H9 (cell line): ENCODE results near the gene SLC25A19. TPM values are rescaled to one million over a fixed set of nuclear protein-coding genes. Genes with fewer than 3 reads are reported as not detected.

Experiments
- DNase-seq: peaks from one replicate; pipeline ENCODE4 v3.0.0-alpha.2; 2017
- H2AFZ ChIP-seq: one replicate; pipeline ENCODE4 v1.6.1; 2013; ENCODE audit warnings: mild to moderate bottlenecking, low read length, control low read depth, moderate library complexity
- H2AK5ac ChIP-seq: 2 replicates; pipeline ENCODE4 v1.6.1; 2013; ENCODE audit warnings: low read length, control low read depth, mixed read lengths; ENCODE audit not compliant: insufficient read length
- H2BK120ac ChIP-seq: one replicate; pipeline ENCODE4 v1.6.1; 2013; ENCODE audit warnings: low read depth, mild to moderate bottlenecking, low read length, control low read depth, inconsistent platforms; ENCODE audit not compliant: poor library complexity, severe bottlenecking
- H2BK12ac ChIP-seq: 2 replicates; pipeline ENCODE4 v1.6.1; 2013; ENCODE audit warnings: low read length, control low read depth, mixed read lengths, low read depth; ENCODE audit not compliant: insufficient read length
- H2BK15ac ChIP-seq: 2 replicates; pipeline ENCODE4 v1.6.1; 2013; ENCODE audit warnings: low read depth, low read length, control low read depth
- H2BK20ac ChIP-seq: one replicate; pipeline ENCODE4 v1.6.1; 2013; ENCODE audit warnings: low read depth, mild to moderate bottlenecking, low read length, control low read depth, inconsistent platforms; ENCODE audit not compliant: poor library complexity, severe bottlenecking
- H2BK5ac ChIP-seq: 2 replicates; pipeline ENCODE4 v1.6.1; 2013; ENCODE audit warnings: low read length, control low read depth, mixed read lengths; ENCODE audit not compliant: insufficient read length
- H3K14ac ChIP-seq: 2 replicates; pipeline ENCODE4 v1.6.1; 2013; ENCODE audit warnings: low read length, control low read depth; ENCODE audit not compliant: insufficient read depth
- H3K18ac ChIP-seq: 2 replicates; pipeline ENCODE4 v1.6.1; 2013; ENCODE audit warnings: low read depth, mild to moderate bottlenecking, mixed read lengths, low read length, control low read depth; ENCODE audit not compliant: insufficient read length
- H3K23ac ChIP-seq: 2 replicates; pipeline ENCODE4 v1.6.1; 2013; ENCODE audit warnings: low read length, control low read depth, mixed read lengths, low read depth; ENCODE audit not compliant: insufficient read length
- H3K23me2 ChIP-seq: 2 replicates; pipeline ENCODE4 v1.6.1; 2013; ENCODE audit warnings: low read depth, mild to moderate bottlenecking, mixed read lengths, low read length, control low read depth; ENCODE audit not compliant: insufficient read length, poor library complexity, severe bottlenecking
- H3K27ac ChIP-seq: 2 replicates; pipeline ENCODE4 v1.5.1; 2013; ENCODE audit warnings: low read length, control low read depth, mixed read lengths, low read depth; ENCODE audit not compliant: insufficient read length
- H3K27me3 ChIP-seq: 2 replicates; pipeline ENCODE4 v1.6.1; 2013; ENCODE audit warnings: low read length, control low read depth, inconsistent platforms; ENCODE audit not compliant: insufficient read depth
- H3K4ac ChIP-seq: 2 replicates; pipeline ENCODE4 v1.6.1; 2013; ENCODE audit warnings: low read depth, mild to moderate bottlenecking, control low read depth, inconsistent platforms, low read length, moderate library complexity
- H3K4me1 ChIP-seq: 2 replicates; pipeline ENCODE4 v1.6.1; 2013; ENCODE audit warnings: low read length, control low read depth, inconsistent platforms; ENCODE audit not compliant: insufficient read depth
- H3K4me2 ChIP-seq: 2 replicates; pipeline ENCODE4 v1.6.1; 2013; ENCODE audit warnings: low read length, control low read depth, mixed read lengths; ENCODE audit not compliant: insufficient read length, insufficient read depth
- H3K56ac ChIP-seq: 2 replicates; pipeline ENCODE4 v1.6.1; 2013; ENCODE audit warnings: low read depth, mild to moderate bottlenecking, mixed read lengths, low read length, control low read depth; ENCODE audit not compliant: insufficient read length
- H3K79me1 ChIP-seq: 2 replicates; pipeline ENCODE4 v1.6.1; 2013; ENCODE audit warnings: low read depth, mild to moderate bottlenecking, moderate library complexity, low read length, control low read depth, inconsistent platforms; ENCODE audit not compliant: insufficient read depth, poor library complexity, severe bottlenecking
- H3K79me2 ChIP-seq: 2 replicates; pipeline ENCODE4 v1.6.1; 2013; ENCODE audit warnings: low read length, control low read depth, inconsistent platforms; ENCODE audit not compliant: insufficient read depth
- H3K9ac ChIP-seq: 2 replicates; pipeline ENCODE4 v1.6.1; 2013; ENCODE audit warnings: low read length, control low read depth, mixed read lengths; ENCODE audit not compliant: insufficient read length; ENCODE audit errors: extremely low read depth
- H3K9me3 ChIP-seq: one replicate; pipeline ENCODE4 v1.6.1; 2013; ENCODE audit warnings: low read depth, low read length, inconsistent platforms; ENCODE audit not compliant: control insufficient read depth
- H3T11ph ChIP-seq: one replicate; pipeline ENCODE4 v1.6.1; 2013; ENCODE audit warnings: mild to moderate bottlenecking, low read length, control low read depth, inconsistent platforms
- H4K20me1 ChIP-seq: one replicate; pipeline ENCODE4 v1.6.1; 2013; ENCODE audit not compliant: control insufficient read depth, insufficient read length, insufficient read depth
- H4K5ac ChIP-seq: 2 replicates; pipeline ENCODE4 v1.6.1; 2013; ENCODE audit warnings: low read depth, mild to moderate bottlenecking, mixed read lengths, low read length, control low read depth; ENCODE audit not compliant: insufficient read length
- H4K8ac ChIP-seq: replicated peaks from 2 replicates; pipeline ENCODE4 v1.6.1; 2013; ENCODE audit warnings: low read length, control low read depth, mixed read lengths, low read depth; ENCODE audit not compliant: insufficient read length
- H4K91ac ChIP-seq: 2 replicates; pipeline ENCODE4 v1.6.1; 2013; ENCODE audit warnings: low read depth, mild to moderate bottlenecking, moderate library complexity, mixed read lengths, low read length, control low read depth; ENCODE audit not compliant: insufficient read length
- H3K27ac Mint-ChIP-seq, 3 experiments: 2 replicates in 2 of 3; 3 replicates in 1 of 3; pipeline ENCODE4 v1.8.0; 2020 to 2021; ENCODE audit warnings: mixed read lengths in 3 of 3, mild to moderate bottlenecking in 1 of 3, moderate library complexity in 1 of 3
- H3K27me3 Mint-ChIP-seq: 2 replicates; pipeline ENCODE4 v1.8.0; 2021; ENCODE audit warnings: low read depth, mild to moderate bottlenecking, moderate library complexity, mixed read lengths
- H3K36me3 Mint-ChIP-seq, 3 experiments: 2 replicates in 2 of 3; 3 replicates in 1 of 3; pipeline ENCODE4 v1.8.0; 2020 to 2021; ENCODE audit warnings: low read depth in 3 of 3, mixed read lengths in 3 of 3; ENCODE audit not compliant: insufficient read depth in 1 of 3
- H3K4me1 Mint-ChIP-seq, 2 experiments: 2 replicates each; pipeline ENCODE4 v1.8.0; 2020; ENCODE audit warnings: mixed read lengths in 2 of 2
- H3K4me3 Mint-ChIP-seq, 2 experiments: 2 replicates in 1 of 2; 3 replicates in 1 of 2; pipeline ENCODE4 v1.8.0; 2020 to 2021; ENCODE audit warnings: mild to moderate bottlenecking in 2 of 2, mixed read lengths in 2 of 2, moderate library complexity in 1 of 2
- H3K9me3 Mint-ChIP-seq, 2 experiments: 2 replicates in 1 of 2; 3 replicates in 1 of 2; pipeline ENCODE4 v1.8.0; 2020; ENCODE audit warnings: mild to moderate bottlenecking in 2 of 2, mixed read lengths in 2 of 2, moderate library complexity in 1 of 2
- CTCF ChIP-seq: fragments of 200-600 bp; sonication (generic); conservative IDR thresholded peaks from 3 replicates; pipeline ENCODE4 v1.8.0; 2021; ENCODE audit warnings: antibody characterized with exemption, mild to moderate bottlenecking
- WGBS: extraction: QIAGEN DNeasy Blood & Tissue Kit; methylation state at CpG from one replicate; pipeline ENCODE4 v1.1.7; 2013; ENCODE audit warnings: missing lambda C conversion rate, low lambda C conversion rate, mixed read lengths; ENCODE audit not compliant: insufficient read length; ENCODE audit errors: extremely low coverage; 5-methylcytosine and 5-hydroxymethylcytosine counted together
- total RNA-seq: library from RNA; stranded (reverse); gene quantifications from 2 replicates; pipeline ENCODE4 v1.2.1, GENCODE V29; 2021

The SLC25A19 gene
- total RNA-seq, 1 experiment from 2014 or later: 24.2 TPM

GRCh38 chr17:75244133-75244866 is 44.9 kb downstream of the SLC25A19 start:
- Histone ChIP-seq H2BK15ac (no peak overlapping the region), H3K27me3 (no peaks in the 10 kb centered on the region), H2BK120ac (no peak overlapping the region), H3T11ph (no peak overlapping the region), H3K23ac (no peak overlapping the region), H3K4me2 (no peak overlapping the region), H3K56ac (no peak overlapping the region), H3K14ac (no peak overlapping the region), H3K18ac (no peak overlapping the region), H3K4ac (no peak overlapping the region), H4K91ac (no peak overlapping the region), H3K4me1 (no peaks in the 10 kb centered on the region), H2BK12ac (no peak overlapping the region), H2AK5ac (no peak overlapping the region), H3K9me3 (no peaks in the 10 kb centered on the region), H2AFZ (no peak overlapping the region), H4K5ac (no peak overlapping the region), H2BK5ac (no peak overlapping the region), H3K79me2 (peaks cover 2% of the 10 kb centered on the region; the same call in 1 of the 2 replicates), H3K27ac (no peak overlapping the region), H3K79me1 (no peaks in the 10 kb centered on the region), H3K9ac (no peak overlapping the region), H3K23me2 (no peaks in the 10 kb centered on the region), H4K8ac (no peak overlapping the region), H2BK20ac (no peak overlapping the region), H4K20me1 (peaks cover 4% of the 10 kb centered on the region)
- H3K27me3 Mint-ChIP-seq: no peaks in the 10 kb centered on the region
- peaks cover 6 to 11% of the 10 kb centered on the region in 2 experiments for H3K4me1 Mint-ChIP-seq
- H3K9me3 Mint-ChIP-seq: no peaks in the 10 kb centered on the region
- no peak overlapping the region for H3K4me3 Mint-ChIP-seq
- H3K27ac Mint-ChIP-seq: peak overlapping the region in 1 of 3 experiments; percentile 89; a peak in 4 of 7 replicates
- TF ChIP-seq CTCF: no peak
- no peak for DNase-seq
- peaks cover 27 to 62% (median 60%) of the 10 kb centered on the region in 3 experiments; a peak in 6 of 7 replicates for H3K36me3 Mint-ChIP-seq
- no CpG with 5 or more reads among the region's 22 CpGs for WGBS
